ENCODE results near the gene CNNM4. TPM values are rescaled to one million over a fixed set of nuclear protein-coding genes. Genes with fewer than 3 reads are reported as not detected.

CNNM4 gene
- total RNA-seq, 2 experiments from 2014 or later = 5.1 to 5.8 TPM

- H3K4me3 Mint-ChIP-seq = peak overlapping the region; percentile 80
- intact Hi-C loops (cut with micrococcal nuclease) = no loop called here
- POLR2A ChIA-PET = interaction anchor here (0.9 to 1.6 kb wide), 7 partner anchors 19 to 178 kb away, joined by 3 to 5 read pairs (median 4); partner anchors contain the start of gene ANKRD39
- peak overlapping the region; percentile 38 for H3K27ac Mint-ChIP-seq
- peaks cover 52% of the 10 kb centered on the region for H3K4me1 Mint-ChIP-seq (ENCODE audit: low read depth)
- DNase-seq (no peak), ATAC-seq (no peak)
- no peaks in the 10 kb centered on the region for H3K9me3 Mint-ChIP-seq
- H3K36me3 Mint-ChIP-seq (ENCODE audit: low read depth) = peaks cover 10% of the 10 kb centered on the region
- TF ChIP-seq, protein P1, sequence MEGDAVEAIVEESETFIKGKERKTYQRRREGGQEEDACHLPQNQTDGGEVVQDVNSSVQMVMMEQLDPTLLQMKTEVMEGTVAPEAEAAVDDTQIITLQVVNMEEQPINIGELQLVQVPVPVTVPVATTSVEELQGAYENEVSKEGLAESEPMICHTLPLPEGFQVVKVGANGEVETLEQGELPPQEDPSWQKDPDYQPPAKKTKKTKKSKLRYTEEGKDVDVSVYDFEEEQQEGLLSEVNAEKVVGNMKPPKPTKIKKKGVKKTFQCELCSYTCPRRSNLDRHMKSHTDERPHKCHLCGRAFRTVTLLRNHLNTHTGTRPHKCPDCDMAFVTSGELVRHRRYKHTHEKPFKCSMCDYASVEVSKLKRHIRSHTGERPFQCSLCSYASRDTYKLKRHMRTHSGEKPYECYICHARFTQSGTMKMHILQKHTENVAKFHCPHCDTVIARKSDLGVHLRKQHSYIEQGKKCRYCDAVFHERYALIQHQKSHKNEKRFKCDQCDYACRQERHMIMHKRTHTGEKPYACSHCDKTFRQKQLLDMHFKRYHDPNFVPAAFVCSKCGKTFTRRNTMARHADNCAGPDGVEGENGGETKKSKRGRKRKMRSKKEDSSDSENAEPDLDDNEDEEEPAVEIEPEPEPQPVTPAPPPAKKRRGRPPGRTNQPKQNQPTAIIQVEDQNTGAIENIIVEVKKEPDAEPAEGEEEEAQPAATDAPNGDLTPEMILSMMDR (IDR thresholded peaks at IDR 0.05) = no peak
- CTCF ChIA-PET = interaction anchor here (0.9 to 7.0 kb wide), 12 partner anchors 16 to 179 kb away, joined by 3 to 40 read pairs (median 4); partner anchors contain the start of genes ANKRD39, CNNM4 and KANSL3
- H3K27me3 Mint-ChIP-seq = no peaks in the 10 kb centered on the region
Measured at GRCh38 chr2:96816836-96817702, 56.4 kb downstream of the CNNM4 start.

DNA sequence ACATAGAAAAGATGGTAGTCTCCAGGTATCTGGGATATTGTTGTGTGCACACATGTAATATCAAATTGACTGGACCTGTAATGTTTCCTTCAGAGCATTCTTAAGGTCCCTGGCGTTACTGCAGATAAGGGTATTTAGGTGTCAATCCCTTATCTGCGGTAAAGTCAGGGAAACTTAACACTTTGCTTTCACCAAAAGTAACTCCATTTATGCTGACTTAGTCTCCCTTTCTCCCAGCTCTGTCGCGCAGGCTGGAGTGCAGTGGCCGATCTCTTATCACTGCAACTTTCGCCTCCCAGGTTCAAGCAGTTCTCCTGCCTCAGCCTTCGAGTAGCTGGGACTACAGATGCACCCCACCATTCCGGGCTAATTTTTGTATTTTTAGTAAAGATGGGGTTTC lies 57.2 kb downstream of the CNNM4 start:
- H3K4me1 Mint-ChIP-seq (ENCODE audit: low read depth) = peaks cover 52% of the 10 kb centered on the region
- POLR2A ChIA-PET = interaction anchor here (1.1 to 1.4 kb wide), 2 partner anchors 18 to 179 kb away, joined by 3 to 4 read pairs; no protein-coding TSS in a partner anchor
- H3K27me3 Mint-ChIP-seq = no peaks in the 10 kb centered on the region
- DNase-seq = no peak
- CTCF ChIA-PET = interaction anchor here (1.1 to 7.0 kb wide), 6 partner anchors 18 to 180 kb away, joined by 3 to 40 read pairs (median 4); partner anchors contain the start of genes ANKRD39, CNNM4 and KANSL3
- peaks cover 10% of the 10 kb centered on the region for H3K36me3 Mint-ChIP-seq (ENCODE audit: low read depth)
- intact Hi-C loops (cut with micrococcal nuclease) = no loop called here
- TF ChIP-seq, protein P1 (IDR thresholded peaks at IDR 0.05) = no peak
- H3K27ac Mint-ChIP-seq = no peak overlapping the region
- no peak for ATAC-seq
- peak overlapping the region; percentile 80 for H3K4me3 Mint-ChIP-seq
- H3K9me3 Mint-ChIP-seq = no peaks in the 10 kb centered on the region

DNA sequence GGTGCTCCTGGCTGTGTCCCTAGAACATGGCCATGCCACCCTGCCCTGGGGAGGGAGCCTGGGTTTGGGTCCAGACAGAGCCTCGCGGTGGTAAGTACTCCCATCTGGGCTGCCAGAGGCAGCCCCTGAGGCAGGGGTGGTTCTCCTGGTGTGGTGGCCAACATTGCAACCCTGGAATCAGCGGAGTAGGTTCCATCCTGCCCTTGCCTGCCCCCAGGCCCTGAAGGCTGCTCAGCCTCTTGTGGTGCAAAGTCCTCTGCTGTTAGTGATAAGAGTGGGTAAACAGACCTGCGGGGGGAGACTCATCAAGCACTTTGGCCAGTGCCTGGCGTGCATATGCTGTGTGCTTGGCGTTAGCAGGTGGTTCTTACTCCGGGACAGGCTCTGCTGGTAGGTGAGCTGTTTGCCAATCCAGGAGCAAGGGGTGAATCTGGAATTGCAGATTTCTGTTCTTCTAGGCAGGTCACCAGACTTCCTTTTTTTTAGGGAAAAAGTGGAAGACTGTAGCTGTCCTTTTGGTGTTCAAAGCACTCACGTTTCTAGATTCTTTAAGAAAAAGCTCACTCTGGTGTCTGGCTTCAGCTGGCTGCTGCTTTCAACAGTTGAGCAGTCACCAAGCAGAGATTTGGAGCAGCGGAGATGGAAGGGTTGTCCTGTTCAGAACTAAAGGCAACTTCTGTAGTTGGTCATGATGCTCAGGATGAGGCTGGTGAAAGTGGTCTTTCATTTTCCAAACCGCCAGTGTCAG lies 58.6 kb downstream of the CNNM4 start:
- ChIA-PET CTCF (interaction anchor here (1.0 to 7.0 kb wide), 7 partner anchors 17 to 214 kb away, joined by 3 to 40 read pairs (median 6); partner anchors contain the start of genes ANKRD39 and CNNM4), POLR2A (no interaction called here)
- H3K4me3 Mint-ChIP-seq = peak overlapping the region; percentile 80
- DNase-seq (no peak), ATAC-seq (no peak)
- intact Hi-C loops (cut with micrococcal nuclease) = no loop called here
- no peaks in the 10 kb centered on the region for H3K27me3 Mint-ChIP-seq
- TF ChIP-seq, protein P1 (IDR thresholded peaks at IDR 0.05) = no peak
- no peak overlapping the region for H3K27ac Mint-ChIP-seq
- peaks cover 10% of the 10 kb centered on the region for H3K36me3 Mint-ChIP-seq (ENCODE audit: low read depth)
- H3K4me1 Mint-ChIP-seq (ENCODE audit: low read depth) = peaks cover 49% of the 10 kb centered on the region
- no peaks in the 10 kb centered on the region for H3K9me3 Mint-ChIP-seq

GRCh38 chr2:96819876-96820511 lies 59.3 kb downstream of the CNNM4 start:
- ChIA-PET POLR2A (interaction anchor here (1.0 to 1.8 kb wide), 4 partner anchors 14 to 143 kb away, joined by 3 to 5 read pairs (median 4); partner anchors contain the start of gene ANKRD39), CTCF (interaction anchor here (0.8 to 7.0 kb wide), 6 partner anchors 19 to 215 kb away, joined by 3 to 40 read pairs (median 4); partner anchors contain the start of gene ANKRD39)
- no peaks in the 10 kb centered on the region for H3K27me3 Mint-ChIP-seq
- H3K9me3 Mint-ChIP-seq = no peaks in the 10 kb centered on the region
- ATAC-seq (no peak), DNase-seq (no peak)
- H3K27ac Mint-ChIP-seq = no peak overlapping the region
- H3K4me1 Mint-ChIP-seq (ENCODE audit: low read depth) = peaks cover 47% of the 10 kb centered on the region
- intact Hi-C loops (cut with micrococcal nuclease) = no loop called here
- peaks cover 10% of the 10 kb centered on the region for H3K36me3 Mint-ChIP-seq (ENCODE audit: low read depth)
- TF ChIP-seq, protein P1 (IDR thresholded peaks at IDR 0.05) = no peak
- H3K4me3 Mint-ChIP-seq = no peak overlapping the region

All from activated CD8-positive, alpha-beta T cell treated with anti-CD3 and anti-CD28 coated beads for 36 hours (primary cell).